Neural cell (in vitro differentiated cells): ENCODE data around the gene C2orf68. TPM values are rescaled to one million over a fixed set of nuclear protein-coding genes. Genes with fewer than 3 reads are reported as not detected.

ENCODE experiments used
- H2AFZ ChIP-seq: fragments of 200-600, 300-800 bp; sonication (generic), shearing (Covaris generic); 2 replicates; pipeline ENCODE4 v1.6.0; 2014; ENCODE audit warnings: low read depth, mild to moderate bottlenecking, antibody characterized with exemption, low read length, moderate library complexity
- H3F3A ChIP-seq: fragments of 200-600 bp; shearing (Covaris generic); 2 replicates; pipeline ENCODE4 v1.6.1; 2016; ENCODE audit warnings: mild to moderate bottlenecking, moderate library complexity, mixed read lengths, antibody characterized with exemption, low read length; ENCODE audit not compliant: insufficient read depth, poor library complexity, severe bottlenecking
- H3K27ac ChIP-seq: fragments of 200-600, 300-800 bp; sonication (generic), shearing (Covaris generic); 2 replicates; pipeline ENCODE4 v1.5.1; 2014; ENCODE audit warnings: mild to moderate bottlenecking, low read length, moderate library complexity
- H3K27me3 ChIP-seq: fragments of 300-800, 200-600 bp; sonication (generic), shearing (Covaris generic); 2 replicates; pipeline ENCODE4 v1.6.0; 2014; ENCODE audit warnings: mild to moderate bottlenecking, low read depth, low read length, moderate library complexity; ENCODE audit not compliant: insufficient read depth
- H3K36me3 ChIP-seq: fragments of 300-800, 200-600 bp; sonication (generic), shearing (Covaris generic); 2 replicates; pipeline ENCODE4 v1.5.1; 2014; ENCODE audit warnings: mild to moderate bottlenecking, antibody characterized with exemption, low read length, moderate library complexity; ENCODE audit not compliant: insufficient read depth
- H3K4me2 ChIP-seq: fragments of 300-800, 200-600 bp; sonication (generic), shearing (Covaris generic); 2 replicates; pipeline ENCODE4 v1.6.0; 2014; ENCODE audit warnings: mild to moderate bottlenecking, low read length
- H3K4me3 ChIP-seq: fragments of 300-800, 200-600 bp; sonication (generic), shearing (Covaris generic); 2 replicates; pipeline ENCODE4 v1.5.1; 2014; ENCODE audit warnings: mild to moderate bottlenecking, low read length, moderate library complexity
- H3K79me2 ChIP-seq: fragments of 200-600 bp; shearing (Covaris generic); replicated peaks from 2 replicates; pipeline ENCODE4 v1.6.0; 2014; ENCODE audit warnings: mild to moderate bottlenecking, low read length, moderate library complexity; ENCODE audit not compliant: insufficient read depth
- H3K9ac ChIP-seq: fragments of 300-800, 200-600 bp; sonication (generic), shearing (Covaris generic); 2 replicates; pipeline ENCODE4 v1.6.1; 2016; ENCODE audit warnings: mild to moderate bottlenecking, low read length, mixed read lengths
- H3K9me2 ChIP-seq: fragments of 200-600 bp; shearing (Covaris generic); 2 replicates; pipeline ENCODE4 v1.6.1; 2016; ENCODE audit warnings: mild to moderate bottlenecking, low read length, mixed read lengths; ENCODE audit not compliant: insufficient read depth
- H3K9me3 ChIP-seq: fragments of 200-600, 300-800 bp; sonication (generic), shearing (Covaris generic); 2 replicates; pipeline ENCODE4 v1.6.1; 2016; ENCODE audit warnings: mild to moderate bottlenecking, mixed run types, low read length, moderate library complexity, mixed read lengths
- H4K20me1 ChIP-seq: fragments of 200-600 bp; shearing (Covaris generic); 2 replicates; pipeline ENCODE4 v1.6.1; 2016; ENCODE audit warnings: mild to moderate bottlenecking, mixed run types; ENCODE audit not compliant: insufficient read depth
- CTCF ChIP-seq: fragments of 450-650 bp; IDR thresholded peaks from 2 replicates; pipeline ENCODE4 v1.5.1; 2014; ENCODE audit warnings: antibody characterized with exemption, mild to moderate bottlenecking, moderate library complexity; ENCODE audit not compliant: poor library complexity, severe bottlenecking
- EP300 ChIP-seq: fragments of 450-650 bp; conservative IDR thresholded peaks from 2 replicates; pipeline ENCODE4 v1.6.1; 2014; ENCODE audit warnings: antibody characterized with exemption, mild to moderate bottlenecking, moderate library complexity; ENCODE audit not compliant: poor library complexity, severe bottlenecking
- EZH2 ChIP-seq: fragments of 200-600, 300-800 bp; shearing (Covaris generic), sonication (generic); IDR thresholded peaks from 2 replicates; pipeline ENCODE4 v1.6.1; 2014; ENCODE audit warnings: antibody characterized with exemption, low read length, borderline replicate concordance, mild to moderate bottlenecking; ENCODE audit not compliant: insufficient read depth, poor library complexity, severe bottlenecking
- MXI1 ChIP-seq: fragments of 450-650 bp; conservative IDR thresholded peaks from 2 replicates; pipeline ENCODE4 v1.6.1; 2014; ENCODE audit warnings: antibody characterized with exemption, mild to moderate bottlenecking; ENCODE audit not compliant: poor library complexity, severe bottlenecking
- POLR2AphosphoS5 ChIP-seq: IDR thresholded peaks from 2 replicates; pipeline ENCODE4 v1.6.1; 2012
- RAD21 ChIP-seq: fragments of 450-650 bp; conservative IDR thresholded peaks from 2 replicates; pipeline ENCODE4 v1.6.1; 2014; ENCODE audit warnings: antibody characterized with exemption, mild to moderate bottlenecking, moderate library complexity
- REST ChIP-seq: IDR thresholded peaks from 2 replicates; pipeline ENCODE4 v1.6.1; 2012; ENCODE audit warnings: borderline replicate concordance
- SMC3 ChIP-seq: fragments of 450-650 bp; conservative IDR thresholded peaks from 2 replicates; pipeline ENCODE4 v1.6.1; 2014; ENCODE audit warnings: antibody characterized with exemption, mild to moderate bottlenecking, moderate library complexity; ENCODE audit not compliant: poor library complexity
- TAF1 ChIP-seq: IDR thresholded peaks from 2 replicates; pipeline ENCODE4 v1.6.1; 2012; ENCODE audit warnings: low read depth
- polyA plus RNA-seq: library from polyadenylated mRNA; depleted of rRNA; stranded (reverse); fragments of >200 nt; gene quantifications from 2 replicates; pipeline ENCODE4 v1.2.3, GENCODE V29; 2014

C2orf68 gene
- polyA plus RNA-seq, 1 donor from 2014 or later = 28.0 TPM

GRCh38 chr2:85575739-85576138 is 36.1 kb downstream of the C2orf68 start:
- H3K79me2 ChIP-seq = no peaks in the 10 kb centered on the region
- H3K9ac ChIP-seq = no peak overlapping the region
- H3K27me3 ChIP-seq = peaks cover 3% of the 10 kb centered on the region
- H2AFZ ChIP-seq = no peak overlapping the region
- no peak overlapping the region for H3K4me2 ChIP-seq
- no peaks in the 10 kb centered on the region for H3K9me2 ChIP-seq
- H3K27ac ChIP-seq = no peak overlapping the region
- H3K36me3 ChIP-seq = no peaks in the 10 kb centered on the region
- no peaks in the 10 kb centered on the region for H3K9me3 ChIP-seq
- no peak for TF ChIP-seq POLR2AphosphoS5
- TF ChIP-seq SMC3 = no peak
- H3F3A ChIP-seq = no peaks in the 10 kb centered on the region
- H3K4me3 ChIP-seq = no peak overlapping the region
- no peaks in the 10 kb centered on the region for H4K20me1 ChIP-seq

GRCh38 chr2:85566265-85566664 is 45.6 kb downstream of the C2orf68 start:
- Histone ChIP-seq H2AFZ (no peak overlapping the region), H3F3A (no peaks in the 10 kb centered on the region), H3K27ac (no peak overlapping the region), H3K4me3 (no peak overlapping the region), H4K20me1 (no peaks in the 10 kb centered on the region), H3K9me2 (no peaks in the 10 kb centered on the region), H3K79me2 (no peaks in the 10 kb centered on the region), H3K27me3 (no peaks in the 10 kb centered on the region), H3K9ac (no peak overlapping the region), H3K9me3 (no peaks in the 10 kb centered on the region), H3K4me2 (no peak overlapping the region), H3K36me3 (no peaks in the 10 kb centered on the region)
- TF ChIP-seq POLR2AphosphoS5 (no peak), SMC3 (no peak), RAD21 (no peak), MXI1 (no peak), CTCF (no peak), TAF1 (no peak), REST (no peak), EZH2 (no peak), EP300 (no peak)

- H2AFZ ChIP-seq = no peak overlapping the region
These were observed 47.7 kb downstream of the C2orf68 start for GRCh38 chr2:85564144-85564563.

More at GRCh38 chr2:85564144-85564563, 47.7 kb downstream of the C2orf68 start:
- peaks cover 16% of the 10 kb centered on the region for H3K79me2 ChIP-seq
- no peaks in the 10 kb centered on the region for H3K36me3 ChIP-seq
- no peaks in the 10 kb centered on the region for H3K9me3 ChIP-seq
- no peaks in the 10 kb centered on the region for H4K20me1 ChIP-seq
- H3K27me3 ChIP-seq = no peaks in the 10 kb centered on the region
- no peak overlapping the region for H3K4me3 ChIP-seq
- no peak overlapping the region for H3K27ac ChIP-seq
- H3K9ac ChIP-seq = no peak overlapping the region
- H3K4me2 ChIP-seq = no peak overlapping the region
- TF ChIP-seq REST (no peak), RAD21 (no peak), MXI1 (no peak), TAF1 (no peak), POLR2AphosphoS5 (no peak), EP300 (no peak)
- no peaks in the 10 kb centered on the region for H3K9me2 ChIP-seq
- H3F3A ChIP-seq = no peaks in the 10 kb centered on the region
